Omental fat pad (tissue), 4 donors: ENCODE data around the gene PTPN11. TPM values are rescaled to one million over a fixed set of nuclear protein-coding genes. Genes with fewer than 3 reads are reported as not detected.
"Not testable (repeated sequence)": the region's sequence is repeated elsewhere in the genome, so short reads cannot be mapped to it uniquely, and the experiment has no call there.

ENCODE experiments used
- ATAC-seq: fragments of 150-250 bp; one replicate; pipeline ENCODE4 v1.9.1; 2016; ENCODE audit warnings: mild to moderate bottlenecking, moderate library complexity; ENCODE audit not compliant: low FRiP score
- DNase-seq: peaks from one replicate; pipeline ENCODE4 v3.0.0-alpha.2; 2019; ENCODE audit warnings: low spot score
- total RNA-seq, 4 donors: library from RNA; depleted of rRNA; stranded (reverse); fragments of >200 nt; gene quantifications; one replicate each; pipeline ENCODE4 v1.1.0, GENCODE V29; 2016
- TF ChIP-seq, protein P1 (sequence below), 3 donors: fragments of 450-650 bp; IDR thresholded peaks; one replicate each; pipeline ENCODE4 v1.5.1; 2016 to 2017; ENCODE audit warnings: antibody characterized with exemption in 3 of 3, mild to moderate bottlenecking in 3 of 3, moderate library complexity in 2 of 3

Gene PTPN11
- total RNA-seq, 4 donors from 2014 or later: 98.0 to 134 (median 122) TPM

- DNase-seq (no peak), ATAC-seq (no peak)
- TF ChIP-seq, protein P1, sequence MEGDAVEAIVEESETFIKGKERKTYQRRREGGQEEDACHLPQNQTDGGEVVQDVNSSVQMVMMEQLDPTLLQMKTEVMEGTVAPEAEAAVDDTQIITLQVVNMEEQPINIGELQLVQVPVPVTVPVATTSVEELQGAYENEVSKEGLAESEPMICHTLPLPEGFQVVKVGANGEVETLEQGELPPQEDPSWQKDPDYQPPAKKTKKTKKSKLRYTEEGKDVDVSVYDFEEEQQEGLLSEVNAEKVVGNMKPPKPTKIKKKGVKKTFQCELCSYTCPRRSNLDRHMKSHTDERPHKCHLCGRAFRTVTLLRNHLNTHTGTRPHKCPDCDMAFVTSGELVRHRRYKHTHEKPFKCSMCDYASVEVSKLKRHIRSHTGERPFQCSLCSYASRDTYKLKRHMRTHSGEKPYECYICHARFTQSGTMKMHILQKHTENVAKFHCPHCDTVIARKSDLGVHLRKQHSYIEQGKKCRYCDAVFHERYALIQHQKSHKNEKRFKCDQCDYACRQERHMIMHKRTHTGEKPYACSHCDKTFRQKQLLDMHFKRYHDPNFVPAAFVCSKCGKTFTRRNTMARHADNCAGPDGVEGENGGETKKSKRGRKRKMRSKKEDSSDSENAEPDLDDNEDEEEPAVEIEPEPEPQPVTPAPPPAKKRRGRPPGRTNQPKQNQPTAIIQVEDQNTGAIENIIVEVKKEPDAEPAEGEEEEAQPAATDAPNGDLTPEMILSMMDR (IDR thresholded peaks at IDR 0.05): no peak
Observed at GRCh38 chr12:112413855-112414625, 4.7 kb upstream of the PTPN11 start.

GRCh38 chr12:112415457-112415856 lies 3.3 kb upstream of the PTPN11 start:
- not testable (repeated sequence) for DNase-seq, ATAC-seq

DNA sequence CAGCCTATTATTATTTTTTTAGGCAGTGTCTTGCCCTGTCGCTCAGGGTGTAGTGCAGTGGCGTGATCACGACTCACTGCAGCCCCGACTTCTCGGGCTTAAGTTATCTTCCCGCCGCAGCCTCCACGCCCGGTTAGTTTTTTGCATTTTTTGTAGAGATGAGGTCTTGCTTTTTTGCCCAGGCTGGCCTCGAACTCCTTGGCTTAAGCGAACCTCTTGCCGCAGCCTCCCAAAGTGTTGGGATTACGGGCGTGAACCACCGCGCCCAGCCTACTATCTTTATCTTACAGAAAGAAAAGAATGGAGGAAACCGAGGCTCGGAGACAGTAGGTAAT lies 507 bp upstream of the PTPN11 start:
- no peak for DNase-seq
- TF ChIP-seq, protein P1 (IDR thresholded peaks at IDR 0.05): no peak
- ATAC-seq: peak; percentile 3

DNA sequence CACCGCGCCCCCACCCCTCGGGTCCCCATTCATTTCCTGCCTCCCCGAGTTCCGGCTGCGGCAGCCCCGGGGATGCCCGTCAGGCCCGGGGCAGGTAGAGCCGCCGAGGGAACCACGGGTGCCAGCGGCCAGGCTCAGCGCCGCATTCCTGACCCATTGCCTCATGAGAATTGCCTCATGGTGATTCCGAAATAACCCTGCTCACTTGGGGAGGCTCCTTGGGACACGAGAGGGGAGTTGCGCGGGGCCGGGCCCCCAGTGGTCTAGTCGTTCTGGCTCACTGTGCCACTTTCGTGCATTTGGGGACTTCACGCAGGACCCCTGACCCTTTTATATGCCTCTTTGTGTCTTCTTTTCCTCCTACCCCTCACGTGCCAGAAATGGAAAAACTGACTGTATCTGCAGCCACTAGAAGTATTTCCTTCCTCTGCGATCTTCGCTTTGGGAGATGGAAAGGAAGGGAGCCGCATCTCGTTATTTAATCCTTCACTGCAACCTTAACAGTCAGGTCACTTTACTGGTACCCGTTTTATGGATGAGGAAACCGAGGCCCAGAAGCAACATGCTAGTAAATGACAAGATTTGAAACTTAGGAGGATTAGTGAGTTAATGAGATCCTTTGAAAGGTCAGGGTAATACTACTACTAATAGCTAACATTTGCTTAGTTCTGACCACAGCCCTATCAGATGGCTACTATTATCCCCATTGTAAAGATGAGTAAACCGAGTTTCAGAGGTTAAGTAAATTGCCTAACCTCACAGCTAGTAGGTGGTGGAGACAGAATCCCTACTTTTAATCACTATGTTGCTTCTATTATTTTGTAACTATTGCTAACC lies 768 bp downstream of the PTPN11 start:
- TF ChIP-seq, protein P1 (IDR thresholded peaks at IDR 0.05): no peak
- ATAC-seq (peak; percentile 92), DNase-seq (peak; percentile 59)

DNA sequence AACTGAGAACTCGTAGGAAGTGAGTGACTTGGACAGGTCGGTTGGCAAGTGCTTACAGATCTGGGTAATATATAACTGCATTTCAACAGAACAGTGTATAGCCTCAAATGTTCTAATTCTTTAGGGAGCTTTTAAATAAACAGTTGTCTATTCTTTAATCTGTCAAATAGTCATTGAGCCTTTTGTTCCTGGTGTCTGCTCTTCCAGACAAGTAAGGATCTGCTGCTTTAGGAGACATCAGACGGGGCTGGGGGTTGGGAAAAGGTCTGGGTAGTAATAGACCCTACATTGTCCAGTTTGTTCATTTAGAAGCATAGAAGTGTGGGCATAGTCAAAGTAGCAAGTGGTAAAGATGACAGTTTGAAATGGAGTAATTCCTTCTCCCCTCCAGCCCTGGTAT lies 2.0 kb downstream of the PTPN11 start:
- ATAC-seq (no peak), DNase-seq (no peak)
- TF ChIP-seq, protein P1 (IDR thresholded peaks at IDR 0.05): no peak

GRCh38 chr12:112421363-112421762 lies 2.6 kb downstream of the PTPN11 start:
- TF ChIP-seq, protein P1 (IDR thresholded peaks at IDR 0.05): no peak
- DNase-seq: no peak
- no peak for ATAC-seq

DNA sequence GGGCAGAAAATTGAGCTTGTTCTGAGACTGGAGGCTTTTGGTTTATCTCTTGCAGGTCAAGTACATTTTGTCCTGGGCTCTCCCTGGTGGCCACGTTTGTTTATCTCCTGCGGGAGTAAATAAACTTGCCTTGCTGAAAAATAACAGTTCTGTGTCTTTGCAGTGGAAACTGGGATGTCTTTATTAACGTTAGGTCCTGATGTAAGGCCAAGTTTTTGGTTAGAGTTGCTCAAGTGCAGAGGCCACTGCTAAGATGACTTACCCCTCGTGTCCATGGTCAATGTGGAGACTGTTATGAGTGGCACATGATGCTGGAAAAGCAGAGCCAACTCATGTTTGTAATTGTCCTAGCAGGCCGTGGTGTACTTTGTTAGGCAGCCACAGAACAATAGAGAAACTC lies 3.8 kb downstream of the PTPN11 start:
- no peak for ATAC-seq
- TF ChIP-seq, protein P1 (IDR thresholded peaks at IDR 0.05): no peak
- no peak for DNase-seq
